Measurements from ENCODE around the gene SH3BP1.

SH3BP1 gene

DNA sequence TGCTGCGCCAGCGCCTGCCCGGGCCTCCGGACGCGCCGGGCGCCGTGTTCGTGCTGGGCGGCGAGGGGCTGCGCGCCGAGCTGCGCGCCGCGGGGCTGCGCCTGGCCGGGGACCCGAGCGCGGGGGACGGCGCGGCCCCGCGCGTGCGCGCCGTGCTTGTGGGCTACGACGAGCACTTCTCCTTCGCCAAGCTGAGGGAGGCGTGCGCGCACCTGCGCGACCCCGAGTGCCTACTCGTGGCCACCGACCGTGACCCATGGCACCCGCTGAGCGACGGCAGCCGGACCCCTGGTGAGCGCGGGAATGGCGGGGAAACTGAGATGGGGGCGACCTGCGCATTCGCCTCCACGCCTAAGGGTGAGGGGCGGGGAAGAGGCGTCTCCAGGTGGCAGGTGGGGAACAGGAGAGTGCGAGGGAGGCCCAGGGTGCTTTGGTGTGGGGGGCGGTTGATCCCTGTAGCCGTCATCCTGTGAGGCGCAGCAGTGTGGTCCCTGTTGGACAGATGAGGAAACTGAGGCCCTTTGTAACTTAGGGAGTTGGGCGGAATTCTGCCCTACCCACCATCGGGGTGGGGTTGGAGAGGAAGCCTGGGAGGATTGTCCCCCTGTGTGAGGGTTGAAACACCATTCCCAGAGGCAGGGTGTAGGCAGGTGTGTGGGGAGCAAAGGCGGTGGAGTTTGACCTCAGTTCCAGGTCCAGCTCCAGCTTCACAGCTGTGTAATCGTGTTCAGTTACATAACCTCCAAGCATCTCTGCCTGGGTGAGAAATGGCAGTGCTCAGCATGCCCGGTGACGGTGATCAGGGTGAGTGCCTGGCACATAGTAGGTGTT lies 19.8 kb downstream of the SH3BP1 start:
- no peak for DNase-seq (ENCODE audit: low spot score)

DNA sequence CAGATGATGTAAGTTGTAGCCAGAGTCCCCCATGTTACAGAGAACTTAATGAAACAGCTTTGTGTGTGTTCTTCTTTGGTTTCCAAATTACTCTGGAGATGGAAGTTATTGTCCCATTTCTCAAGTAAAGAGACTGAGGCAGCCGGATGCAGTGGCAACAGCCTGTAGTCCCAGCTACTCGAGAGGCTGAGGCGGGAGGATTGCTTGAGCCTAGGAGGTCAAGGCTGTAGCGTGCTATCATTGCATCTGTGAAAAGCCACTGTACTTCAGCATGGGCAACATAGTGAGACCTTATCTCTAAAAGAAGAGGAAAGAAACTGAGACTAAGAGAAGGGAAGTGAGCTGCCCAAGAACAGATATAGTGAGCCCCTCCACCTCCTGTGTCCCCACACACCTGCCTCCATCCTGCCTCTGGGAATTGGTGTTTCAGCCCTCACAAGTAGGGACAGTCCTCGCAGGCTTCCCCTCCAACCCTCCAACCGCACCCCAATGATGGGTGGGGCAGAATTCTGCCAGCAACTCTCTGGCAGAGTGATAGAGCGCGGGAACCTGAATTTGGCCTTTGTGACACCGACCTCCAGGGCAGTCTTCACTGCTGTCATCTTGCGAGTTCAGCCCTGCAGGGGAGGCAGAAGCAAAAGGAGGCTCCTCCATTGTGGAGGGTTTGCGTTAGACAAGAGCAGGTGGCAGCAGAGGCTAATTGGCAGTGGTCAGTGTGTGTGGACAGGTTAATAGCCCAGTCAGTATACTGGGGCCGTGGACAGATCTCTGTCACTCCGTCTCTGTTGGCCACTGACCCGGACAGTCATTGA lies 20.6 kb downstream of the SH3BP1 start:
- DNase-seq (ENCODE audit: low spot score): no peak

DNA sequence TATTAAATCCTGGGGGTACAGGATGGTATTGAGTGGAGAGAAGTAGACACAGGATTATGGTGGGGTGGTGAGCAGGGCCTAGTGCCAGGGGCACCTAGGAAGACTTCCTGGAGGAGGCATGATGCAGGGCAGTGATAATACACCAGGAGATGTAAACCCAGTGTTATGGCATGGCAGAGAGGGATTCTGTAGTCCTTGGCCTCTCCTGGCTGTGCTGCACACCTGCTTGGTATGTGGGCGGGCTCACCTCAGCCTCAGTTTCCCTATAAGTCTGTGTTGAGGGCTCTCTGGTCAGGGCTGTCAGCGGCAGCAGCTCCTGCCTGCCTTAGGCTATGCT lies 21.2 kb downstream of the SH3BP1 start:
- no peak for DNase-seq (ENCODE audit: low spot score)

DNA sequence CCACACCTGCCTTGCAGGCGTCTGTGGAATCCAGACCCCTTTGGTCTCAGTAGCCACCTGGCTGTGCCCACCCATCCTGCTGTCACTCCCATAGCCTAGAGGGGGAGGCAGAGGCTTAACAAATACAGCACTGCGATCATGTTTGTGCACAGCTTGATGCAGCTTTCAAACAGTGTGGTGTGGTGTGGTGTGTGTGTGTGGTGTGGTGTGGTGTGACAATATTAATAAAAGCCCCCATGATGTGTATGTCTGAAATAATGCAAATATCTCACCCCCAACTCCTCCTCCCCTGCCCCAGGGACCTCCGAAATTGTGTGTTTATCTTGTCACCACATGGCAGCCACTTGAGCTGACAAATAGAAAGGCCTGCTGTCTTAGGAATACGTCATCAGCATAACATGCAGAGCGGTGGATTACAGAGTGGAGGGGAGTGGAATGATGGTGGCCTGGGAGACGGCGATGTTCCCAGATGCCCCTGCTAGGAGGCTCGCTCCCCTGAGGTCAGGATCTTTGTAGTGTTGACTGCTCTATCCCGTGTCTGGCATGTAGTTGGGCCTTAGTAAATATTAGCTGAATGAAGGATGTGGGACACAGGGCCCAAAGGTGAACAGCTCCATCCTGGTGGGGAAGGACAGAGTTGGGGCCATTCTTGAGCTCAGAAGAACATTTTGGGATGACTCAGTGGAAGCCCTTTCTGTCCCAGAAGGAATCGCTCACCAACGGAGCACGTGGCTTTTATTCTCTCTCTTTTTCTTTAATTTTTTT lies 21.9 kb downstream of the SH3BP1 start:
- no peak for DNase-seq (ENCODE audit: low spot score)

DNA sequence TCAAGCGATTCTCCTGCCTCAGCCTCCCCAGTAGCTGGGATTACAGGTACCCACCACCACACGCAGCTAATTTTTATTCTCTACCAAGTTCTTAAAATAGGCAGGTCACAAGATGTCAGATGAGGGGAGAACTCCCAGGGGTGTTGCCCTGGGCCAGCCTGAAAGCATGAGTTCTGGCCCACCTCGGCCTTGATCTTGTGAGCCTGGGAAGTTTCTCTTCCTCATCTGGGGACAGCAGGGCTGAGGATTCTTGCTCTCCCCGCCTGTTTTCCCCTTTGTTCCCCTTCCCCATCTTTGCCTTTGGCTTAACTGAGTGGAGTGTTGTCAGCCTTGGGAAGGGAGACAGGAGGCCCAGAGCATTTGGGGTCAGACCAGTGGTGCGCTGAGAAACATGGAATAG lies 22.6 kb downstream of the SH3BP1 start:
- DNase-seq (ENCODE audit: low spot score): no peak

DNA sequence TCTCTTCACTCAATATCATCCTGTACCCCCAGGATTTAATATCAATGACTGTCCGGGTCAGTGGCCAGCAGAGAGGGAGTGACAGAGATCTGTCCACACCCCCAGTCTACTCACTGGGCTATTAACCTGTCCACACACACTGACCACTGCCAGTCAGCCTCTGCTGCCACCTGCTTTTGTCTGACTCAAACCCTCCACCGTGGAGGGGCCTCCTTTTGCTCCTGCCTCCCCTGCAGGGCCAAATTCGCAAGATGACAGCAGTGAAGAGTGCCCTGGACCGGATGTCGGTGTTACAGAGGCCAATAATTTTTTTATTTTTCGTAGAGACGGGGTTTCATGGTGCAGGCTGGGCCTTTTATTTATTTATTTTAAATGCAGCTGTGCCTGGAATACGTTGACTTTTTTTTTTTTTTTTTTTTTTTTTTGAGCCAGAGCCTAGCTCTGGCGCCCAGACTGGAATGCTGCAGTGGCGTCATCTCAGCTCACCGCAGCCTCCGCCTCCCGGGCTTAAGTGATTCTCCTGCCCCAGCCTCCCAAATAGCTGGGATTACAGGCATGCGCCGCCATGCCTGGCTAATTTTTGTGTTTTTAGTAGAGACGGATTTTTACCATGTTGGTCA lies 24.2 kb downstream of the SH3BP1 start:
- DNase-seq (ENCODE audit: low spot score): no peak

DNA sequence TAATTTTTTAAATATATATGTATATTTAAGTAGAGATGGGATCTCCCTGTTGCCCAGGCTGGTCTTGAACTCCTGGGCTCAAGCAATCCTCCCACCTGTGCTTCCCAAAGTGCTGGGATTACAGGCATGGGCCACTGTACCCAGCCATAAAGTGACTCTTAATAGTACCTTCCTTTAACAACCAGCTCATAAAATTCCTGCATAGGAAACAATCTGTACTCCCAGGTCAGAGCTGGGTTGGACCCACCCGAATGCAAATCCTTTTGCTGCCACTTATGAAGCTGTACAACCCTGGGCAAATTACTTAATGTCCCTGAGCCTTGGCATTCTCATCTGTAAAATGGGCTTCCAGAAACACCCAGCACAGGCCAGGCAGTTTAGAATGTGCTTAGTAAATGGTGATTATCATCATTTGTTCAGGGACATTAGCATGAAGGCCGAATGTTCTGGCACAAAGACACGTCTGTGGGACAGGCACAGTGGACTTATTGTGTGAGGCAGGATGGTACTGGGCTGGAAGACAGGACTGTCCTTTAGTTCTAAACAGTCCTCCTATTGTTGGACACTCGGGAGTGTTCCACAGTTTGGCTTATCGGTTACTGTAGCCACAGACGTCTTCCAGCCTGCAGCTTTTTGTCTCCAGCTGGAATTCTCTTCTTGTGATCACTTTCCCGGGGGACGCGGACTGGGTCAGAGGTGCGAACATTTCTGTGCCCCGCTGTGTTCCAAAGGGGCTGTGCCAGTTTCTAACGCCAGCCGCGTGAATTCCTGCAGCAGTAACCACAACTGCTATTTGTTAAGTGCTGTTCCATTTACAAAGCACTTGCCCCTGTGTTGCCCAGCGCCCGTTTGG lies 25.0 kb downstream of the SH3BP1 start:
- no peak for DNase-seq (ENCODE audit: low spot score)

DNA sequence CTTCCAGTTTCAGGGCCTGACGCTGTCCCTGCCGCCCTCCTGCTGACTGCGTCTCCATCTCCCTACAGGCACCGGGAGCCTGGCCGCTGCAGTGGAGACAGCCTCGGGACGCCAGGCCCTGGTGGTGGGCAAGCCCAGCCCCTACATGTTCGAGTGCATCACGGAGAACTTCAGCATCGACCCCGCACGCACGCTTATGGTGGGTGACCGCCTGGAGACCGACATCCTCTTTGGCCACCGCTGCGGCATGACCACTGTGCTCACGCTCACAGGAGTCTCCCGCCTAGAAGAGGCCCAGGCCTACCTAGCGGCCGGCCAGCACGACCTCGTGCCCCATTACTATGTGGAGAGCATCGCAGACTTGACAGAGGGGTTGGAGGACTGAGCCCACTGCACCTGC lies 26.0 kb downstream of the SH3BP1 start:
- no peak for DNase-seq (ENCODE audit: low spot score)

DNA sequence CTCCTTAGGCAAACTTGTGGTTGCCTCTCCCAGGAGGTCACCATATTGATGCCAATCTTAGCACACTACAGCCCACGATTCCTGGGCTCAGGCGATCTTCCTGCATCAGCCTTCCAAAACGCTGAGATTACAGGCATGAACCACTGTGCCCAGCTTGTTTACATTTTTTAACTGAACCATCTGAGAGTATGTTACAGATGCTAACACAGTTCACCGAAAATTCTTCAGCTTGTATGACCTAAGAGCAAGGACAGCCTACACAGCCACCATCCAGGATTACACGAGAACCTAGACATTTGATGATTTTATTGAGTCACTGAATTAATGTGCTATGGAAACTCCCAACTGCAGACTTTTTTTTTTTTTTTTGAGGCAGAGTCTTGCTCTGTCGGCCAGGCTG lies 30.1 kb downstream of the SH3BP1 start:
- no peak for DNase-seq (ENCODE audit: low spot score)

DNA sequence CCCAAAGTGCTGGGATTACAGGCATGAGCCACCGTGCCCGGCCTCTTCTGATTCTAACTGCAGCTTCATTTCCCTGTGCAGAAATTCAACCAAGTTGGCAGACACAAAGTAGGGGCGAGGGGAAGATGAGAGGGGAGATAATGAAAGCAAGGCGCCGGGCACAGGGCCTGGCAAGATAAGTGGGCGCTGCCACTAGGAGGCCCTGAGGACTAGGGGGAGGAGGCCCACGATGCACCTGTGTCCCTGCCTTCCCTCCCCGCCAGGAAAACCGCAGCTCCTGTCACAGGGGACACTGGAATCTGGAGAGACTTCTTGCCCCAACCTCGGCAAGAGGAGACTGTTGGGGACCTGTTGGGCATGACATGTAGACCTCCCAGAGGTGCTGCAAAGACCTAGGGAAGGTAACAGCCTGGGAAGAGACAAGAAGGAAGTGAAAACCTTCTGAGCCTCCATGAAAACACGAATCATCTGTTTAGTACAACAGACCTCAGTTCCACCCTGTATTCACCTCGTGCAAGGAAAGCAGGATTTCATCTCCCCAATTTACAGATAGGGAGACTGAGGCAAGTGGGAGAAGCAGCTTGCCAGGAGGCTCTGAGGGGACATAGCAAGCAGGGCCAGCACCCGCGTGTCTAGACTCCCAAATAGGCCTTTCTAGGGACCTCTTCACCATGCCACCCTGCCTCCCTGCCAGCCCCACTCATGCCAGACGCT lies 32.9 kb downstream of the SH3BP1 start:
- no peak for DNase-seq (ENCODE audit: low spot score)

DNA sequence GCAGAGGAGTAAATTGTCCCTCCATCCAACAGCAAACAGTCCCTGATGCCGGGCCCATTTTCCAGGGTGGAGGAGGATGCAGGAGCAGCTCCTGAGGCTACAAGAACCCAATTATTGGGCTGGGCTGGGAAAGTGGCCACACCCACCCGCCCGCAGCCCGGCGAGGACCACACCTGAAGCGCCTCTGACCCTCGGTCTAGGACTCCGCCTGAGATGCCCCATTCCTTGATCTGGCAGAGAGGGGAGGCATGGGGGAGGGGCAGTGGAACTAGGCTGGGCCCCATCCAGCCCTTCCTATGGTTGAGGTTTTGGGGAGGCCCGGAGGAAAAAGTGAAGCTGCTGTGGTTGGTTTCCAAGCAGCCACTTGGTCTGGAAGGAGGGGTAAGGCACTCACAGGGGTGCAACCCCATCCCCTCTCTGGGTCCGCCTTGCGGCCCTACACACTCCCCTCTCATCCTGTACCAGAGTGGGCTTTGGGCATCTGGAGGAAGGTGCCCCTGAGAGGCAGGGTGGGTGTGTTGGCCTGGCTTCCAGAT lies 33.5 kb downstream of the SH3BP1 start:
- DNase-seq (ENCODE audit: low spot score): no peak

DNA sequence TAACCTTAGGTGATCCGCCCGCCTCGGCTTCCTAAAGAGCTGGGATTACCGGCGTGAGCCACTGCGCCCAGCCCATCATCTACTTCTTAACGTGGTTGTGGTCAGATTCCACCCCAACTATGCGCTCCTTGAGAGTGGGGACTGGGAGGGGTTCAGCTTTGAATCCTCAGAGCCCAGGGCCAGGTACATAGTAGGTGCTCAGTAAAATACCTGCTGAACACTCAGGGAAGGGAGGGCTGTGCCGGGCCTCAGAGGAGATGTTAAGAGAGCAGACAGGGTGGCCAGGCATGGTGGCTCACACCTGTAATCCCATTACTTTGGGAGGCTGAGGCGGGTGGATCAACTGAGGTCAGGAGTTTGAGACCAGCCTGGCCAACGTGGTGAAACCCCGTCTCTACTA lies 34.8 kb downstream of the SH3BP1 start:
- no peak for DNase-seq (ENCODE audit: low spot score)

DNA sequence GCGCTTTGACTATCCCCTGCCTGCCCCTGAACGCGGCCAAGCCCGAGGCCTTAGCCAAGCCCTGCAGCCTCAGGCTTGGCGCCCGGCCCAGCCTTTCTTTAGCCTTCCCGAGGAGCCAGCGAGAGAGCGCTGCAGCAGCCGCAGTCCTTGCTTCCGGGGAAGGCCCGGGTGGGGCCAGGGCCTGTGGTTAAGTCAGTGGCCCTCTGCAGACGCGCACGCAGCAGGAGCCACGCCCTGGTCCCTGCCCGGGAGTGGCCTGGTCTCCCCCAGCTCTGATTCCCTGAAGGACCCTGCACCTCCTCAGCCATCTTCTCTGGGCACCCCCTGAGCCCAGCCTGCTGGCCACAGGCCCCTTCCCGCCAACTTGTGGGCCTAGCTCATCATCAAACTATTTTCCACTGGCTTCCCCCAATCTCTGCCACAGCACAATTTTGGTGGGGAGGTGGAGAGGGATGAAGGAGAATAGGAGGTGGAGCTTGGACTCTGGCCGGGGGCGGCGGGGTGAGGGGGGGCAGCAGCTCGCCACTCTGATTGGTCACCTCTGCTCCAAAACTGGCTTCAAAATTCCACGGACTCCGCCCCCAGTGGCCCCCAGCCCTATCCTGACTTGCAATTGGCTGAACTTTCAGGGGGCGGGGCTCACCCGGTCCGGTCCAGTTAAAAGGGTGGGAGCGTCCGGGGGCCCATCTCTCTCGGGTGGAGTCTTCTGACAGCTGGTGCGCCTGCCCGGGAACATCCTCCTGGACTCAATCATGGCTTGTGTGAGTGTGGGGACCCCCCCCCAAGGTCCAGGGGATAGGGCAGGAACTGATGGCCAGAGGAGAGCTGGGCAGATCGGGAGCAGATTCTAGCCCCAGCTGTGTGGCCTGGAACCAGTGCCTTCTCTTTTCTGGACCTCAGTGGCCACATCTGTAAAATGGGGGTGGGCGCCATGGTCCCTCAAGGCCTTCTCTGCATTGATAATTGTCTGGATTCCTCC lies 35.8 kb downstream of the SH3BP1 start, which contains the start of gene LGALS1:
TSS of gene LGALS1 (plus strand) at position 686 of the 979 bp plus-strand sequence. CDS start at position 753, 67 bp downstream.
- peak; percentile 99 for DNase-seq (ENCODE audit: low spot score)

DNA sequence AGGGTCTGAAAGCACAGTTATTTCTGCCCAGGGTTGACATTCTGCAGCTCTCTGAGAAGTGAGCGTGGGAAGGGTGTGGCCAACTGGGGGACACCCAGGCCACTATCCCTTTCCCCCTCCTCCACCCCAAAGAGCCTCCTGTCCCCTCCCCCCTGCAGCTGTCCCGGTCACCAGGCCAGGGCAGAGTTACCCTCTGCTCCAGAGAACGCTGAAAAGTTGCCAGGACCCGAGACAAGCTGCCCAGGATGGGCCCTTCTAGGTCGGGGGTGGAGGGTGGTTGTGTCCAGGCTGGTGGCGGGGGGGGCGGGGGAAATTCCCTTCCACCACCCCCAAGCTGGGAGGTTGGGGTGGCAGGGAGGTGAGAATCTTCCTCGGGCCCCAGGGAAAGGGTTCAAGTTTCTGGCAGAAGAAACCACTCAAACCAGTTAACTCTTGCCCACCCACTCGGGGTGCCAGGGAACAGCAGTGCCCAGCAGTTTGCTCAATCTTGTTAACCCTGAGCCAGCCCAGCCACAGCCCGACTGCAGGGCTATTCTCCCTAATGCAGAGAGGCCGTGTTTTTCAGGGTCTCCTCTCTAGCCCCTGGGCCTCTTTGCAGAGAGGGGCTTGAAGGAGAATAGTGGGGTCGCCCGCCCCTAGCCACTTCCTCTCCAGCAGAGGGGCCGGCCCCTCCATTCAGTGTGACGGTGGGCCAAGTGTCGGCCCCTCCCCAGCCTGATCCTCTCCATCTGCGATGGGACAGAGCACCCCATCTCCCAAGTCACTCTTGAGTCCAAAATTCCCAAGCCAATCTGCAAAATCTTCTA lies 36.7 kb downstream of the SH3BP1 start:
- DNase-seq (ENCODE audit: low spot score): no peak

DNA sequence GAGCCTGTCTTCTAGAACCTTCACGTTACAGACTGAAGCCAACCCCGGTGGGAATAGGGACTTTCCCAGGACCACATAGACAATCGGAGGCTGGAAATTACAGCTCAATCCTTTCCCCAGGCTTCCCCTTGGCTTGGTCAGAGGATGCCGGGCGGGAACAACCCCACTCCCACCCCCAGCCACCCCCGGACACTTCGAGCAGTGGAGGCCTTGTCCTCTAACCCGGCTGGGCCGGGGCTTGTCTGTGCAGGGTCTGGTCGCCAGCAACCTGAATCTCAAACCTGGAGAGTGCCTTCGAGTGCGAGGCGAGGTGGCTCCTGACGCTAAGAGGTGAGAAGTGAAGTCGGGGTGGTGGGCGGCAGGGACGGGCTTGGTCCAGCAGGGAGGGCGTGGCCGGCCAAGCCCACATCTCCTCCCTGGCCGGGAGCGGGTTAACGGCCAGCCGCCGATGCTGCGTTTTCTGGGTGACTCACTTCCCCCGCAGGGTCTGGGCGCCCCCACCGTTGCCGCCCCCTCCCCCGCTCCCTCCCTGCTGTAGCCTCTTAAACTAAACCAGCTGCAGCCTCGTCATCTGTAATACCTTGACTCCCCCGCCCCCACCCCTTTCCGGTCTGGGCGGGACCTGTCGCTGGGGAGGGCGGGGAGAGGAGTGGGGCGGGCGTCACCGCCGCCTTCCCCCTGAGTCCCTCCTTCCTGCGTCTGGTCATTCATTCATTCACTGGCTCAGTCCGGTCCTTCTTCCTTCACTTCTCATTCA lies 37.4 kb downstream of the SH3BP1 start:
- DNase-seq (ENCODE audit: low spot score): peak; percentile 93

DNA sequence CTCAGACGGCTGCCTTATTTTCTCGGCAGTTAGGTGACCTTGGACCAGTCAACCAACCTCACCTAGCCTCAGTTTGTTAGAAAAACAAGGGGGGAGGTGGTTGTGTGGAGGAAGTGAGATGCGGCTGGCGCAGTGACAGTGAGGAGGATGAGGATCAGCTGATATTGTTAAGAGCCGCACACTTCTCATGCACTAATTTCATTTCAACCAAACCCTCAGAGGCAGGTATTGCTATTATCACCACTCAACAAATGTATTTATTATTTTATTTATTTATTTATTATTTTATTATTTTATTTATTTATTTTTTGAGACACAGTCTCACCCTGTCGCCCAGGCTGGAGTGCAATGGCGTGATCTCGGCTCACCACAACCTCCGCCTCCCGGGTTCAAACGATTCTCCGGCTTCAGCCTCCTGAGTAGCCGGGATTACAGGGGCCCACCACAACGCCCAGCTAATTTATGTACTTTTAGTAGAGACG lies 38.1 kb downstream of the SH3BP1 start:
- DNase-seq (ENCODE audit: low spot score): no peak

DNA sequence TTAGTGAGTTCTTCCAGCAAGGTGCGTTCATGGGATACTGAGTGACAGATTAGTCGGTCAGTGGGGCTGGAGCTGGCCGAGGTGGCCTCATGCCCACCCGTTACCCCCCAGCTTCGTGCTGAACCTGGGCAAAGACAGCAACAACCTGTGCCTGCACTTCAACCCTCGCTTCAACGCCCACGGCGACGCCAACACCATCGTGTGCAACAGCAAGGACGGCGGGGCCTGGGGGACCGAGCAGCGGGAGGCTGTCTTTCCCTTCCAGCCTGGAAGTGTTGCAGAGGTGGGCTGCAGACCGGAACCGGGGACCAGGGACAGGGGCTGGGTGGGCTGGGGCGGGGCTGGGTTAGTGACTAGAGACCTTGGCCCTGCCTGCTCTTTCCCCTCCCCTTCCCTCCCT lies 38.9 kb downstream of the SH3BP1 start:
- no peak for DNase-seq (ENCODE audit: low spot score)
